Hematopoietic multipotent progenitor cell treated with erythropoietin and hydrocortisone succinate and interleukin-3 and kit ligand, for 8 days (in vitro differentiated cells): ENCODE data around the gene YY1.
"Not testable (repeated sequence)": the region's sequence is repeated elsewhere in the genome, so short reads cannot be mapped to it uniquely, and the experiment has no call there.

ENCODE experiments used
- DNase-seq: peaks from one replicate; pipeline ENCODE4 v3.0.0-alpha.2; 2015

The YY1 gene

DNA sequence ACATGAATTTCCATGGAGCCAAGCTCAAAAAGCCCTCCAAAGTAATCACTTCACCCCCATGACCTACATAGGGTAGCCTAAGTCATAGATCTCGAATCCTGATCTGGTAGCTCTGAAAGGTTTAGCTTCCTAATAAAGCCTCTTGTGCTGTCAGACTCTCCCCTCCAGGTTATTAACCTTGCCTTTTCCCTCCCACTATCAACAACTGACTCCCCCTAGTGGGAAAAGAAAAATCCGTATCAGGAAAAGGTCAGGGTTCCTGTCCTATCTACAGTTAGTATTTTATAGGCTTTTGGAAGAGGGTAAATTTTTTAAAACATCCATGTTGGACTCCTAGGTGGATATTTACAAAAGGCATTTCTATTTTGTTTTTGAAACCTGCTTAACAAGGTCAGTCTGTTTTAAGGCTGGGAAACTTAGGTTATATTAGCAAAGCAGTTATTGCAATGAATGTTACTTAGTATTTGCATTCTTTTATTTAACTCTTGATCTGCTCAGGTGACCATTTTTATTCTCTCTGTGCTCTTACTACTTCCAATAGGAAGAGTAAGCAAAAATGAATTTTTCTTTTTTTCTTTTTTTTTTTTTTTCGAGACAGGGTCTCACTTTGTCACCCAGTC, 8.0 kb downstream of the YY1 start:
- peak; percentile 80 for DNase-seq

GRCh38 chr14:100250732-100251465, 12.0 kb downstream of the YY1 start:
- no peak for DNase-seq

GRCh38 chr14:100252684-100253083, 13.7 kb downstream of the YY1 start:
- DNase-seq = no peak

- no peak for DNase-seq
These were observed 17.5 kb downstream of the YY1 start for GRCh38 chr14:100256339-100256895.

DNA sequence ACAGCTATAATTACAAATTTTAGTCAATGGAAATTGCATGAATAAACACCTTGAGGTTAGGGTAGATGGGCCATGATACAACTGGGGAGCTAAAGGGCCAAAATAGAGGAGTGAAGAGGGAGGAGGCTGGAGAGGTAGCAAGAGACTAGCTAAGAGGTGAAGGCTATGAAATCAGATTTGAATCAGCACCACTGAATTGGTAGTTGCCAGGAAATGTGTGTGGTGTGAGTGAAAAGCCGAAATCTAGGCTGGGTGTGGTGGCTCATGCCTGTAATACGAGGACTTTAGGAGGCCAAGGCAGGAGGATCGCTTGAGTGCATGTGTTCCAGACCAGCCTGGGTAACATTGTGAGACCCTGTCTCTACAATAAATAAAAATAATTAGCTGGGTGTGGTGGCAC, 22.7 kb downstream of the YY1 start:
- DNase-seq = no peak

- DNase-seq = no peak
These were observed 23.6 kb downstream of the YY1 start for GRCh38 chr14:100262545-100262944.

GRCh38 chr14:100263141-100263540, 24.2 kb downstream of the YY1 start:
- DNase-seq = no peak

- no peak for DNase-seq
These were observed 29.0 kb downstream of the YY1 start for GRCh38 chr14:100267990-100268389.

DNA sequence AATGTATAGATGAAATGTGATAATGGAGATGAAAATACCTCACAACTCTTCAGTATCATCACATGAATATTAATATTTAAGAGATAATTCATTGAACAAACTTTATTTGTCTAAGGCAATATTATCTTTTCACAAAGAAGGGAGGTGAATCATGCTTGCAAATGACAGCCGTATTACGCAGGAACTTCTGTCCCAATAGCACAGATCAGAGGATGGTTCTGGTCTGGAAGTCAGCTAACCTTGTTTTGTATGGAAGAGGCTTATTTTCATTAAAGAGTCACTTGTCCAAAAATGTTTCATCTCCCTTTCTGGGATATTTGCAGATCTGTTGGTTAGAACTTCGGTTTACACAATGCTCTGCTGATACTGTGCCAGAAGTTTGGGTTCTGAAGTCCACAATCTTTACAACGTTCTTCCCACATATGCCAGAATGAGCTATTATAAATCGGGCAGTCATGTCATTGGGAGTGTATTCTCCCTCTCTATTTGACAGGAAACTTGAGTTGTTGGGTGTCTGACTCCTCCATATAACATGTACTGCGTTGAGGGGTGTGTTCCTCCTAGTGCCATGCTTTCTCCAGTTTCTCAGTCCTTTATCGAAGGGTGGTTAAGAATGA, 29.8 kb downstream of the YY1 start:
- DNase-seq = no peak

GRCh38 chr14:100271247-100271939, 32.4 kb downstream of the YY1 start:
- DNase-seq = peak; percentile 58

DNA sequence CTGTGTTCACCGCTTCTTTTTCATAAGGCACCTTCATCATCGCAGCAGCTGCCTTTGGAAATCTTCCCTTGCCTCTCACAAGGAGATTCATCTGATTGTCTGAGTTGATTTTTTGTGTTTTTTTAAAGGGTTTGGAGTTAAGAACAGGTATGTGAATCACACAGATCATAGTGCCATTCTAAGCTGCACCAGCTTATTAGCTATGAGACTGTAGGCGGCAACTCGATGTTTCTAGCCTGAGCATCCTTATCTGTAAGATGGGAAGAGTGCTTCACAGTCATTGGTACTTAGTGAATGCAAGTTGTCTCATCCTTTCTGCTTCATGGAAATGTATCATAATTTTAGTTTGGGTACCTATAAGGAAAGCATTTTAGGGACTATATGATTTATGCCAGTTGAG, 35.3 kb downstream of the YY1 start:
- DNase-seq = no peak

DNA sequence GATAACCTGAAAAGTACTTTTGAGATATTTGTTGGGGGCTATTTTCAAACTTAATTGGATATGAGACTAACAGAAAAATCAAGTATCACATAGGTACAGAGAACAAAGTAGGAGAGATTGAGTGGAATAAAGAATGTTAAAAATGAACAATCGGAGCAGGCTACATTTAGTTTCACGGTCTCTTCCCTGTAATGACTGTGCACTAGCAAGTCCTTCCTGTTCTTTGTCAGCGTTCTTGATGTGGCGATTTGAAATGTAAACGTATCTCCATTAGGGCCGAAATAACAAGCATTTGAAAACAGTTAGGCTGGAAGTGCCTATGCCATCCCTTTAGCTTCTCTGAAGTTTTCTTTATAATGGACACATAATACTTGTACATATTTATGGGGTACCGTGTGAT, 36.3 kb downstream of the YY1 start:
- no peak for DNase-seq

GRCh38 chr14:100278702-100279101, 39.8 kb downstream of the YY1 start:
- peak; percentile 39 for DNase-seq

DNA sequence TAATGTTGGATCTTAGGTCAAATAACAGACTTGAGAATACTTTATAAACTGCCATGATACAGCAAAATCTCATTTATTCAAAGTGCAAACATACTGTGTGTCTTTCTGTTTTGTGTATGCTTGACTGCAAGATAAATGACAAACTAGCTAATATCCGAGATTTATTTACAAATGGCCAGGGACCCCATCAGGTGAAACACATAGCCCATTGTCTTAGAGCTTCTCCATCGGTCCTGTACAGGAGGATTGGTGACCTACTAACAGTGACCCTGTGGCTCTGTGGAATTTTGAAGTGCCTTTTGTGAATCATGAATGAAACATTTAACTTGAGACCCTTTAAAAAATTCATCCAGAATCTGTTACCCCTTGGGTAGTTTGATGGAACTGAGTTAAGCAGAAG, 40.2 kb downstream of the YY1 start:
- DNase-seq = no peak

- no peak for DNase-seq
These were observed 40.6 kb downstream of the YY1 start for GRCh38 chr14:100279563-100279962.

GRCh38 chr14:100281286-100282082, 42.5 kb downstream of the YY1 start:
- DNase-seq = no peak

- DNase-seq = no peak
These were observed 43.1 kb downstream of the YY1 start for GRCh38 chr14:100282083-100282350.

- no peak for DNase-seq
These were observed 43.9 kb downstream of the YY1 start for GRCh38 chr14:100282766-100283419.

DNA sequence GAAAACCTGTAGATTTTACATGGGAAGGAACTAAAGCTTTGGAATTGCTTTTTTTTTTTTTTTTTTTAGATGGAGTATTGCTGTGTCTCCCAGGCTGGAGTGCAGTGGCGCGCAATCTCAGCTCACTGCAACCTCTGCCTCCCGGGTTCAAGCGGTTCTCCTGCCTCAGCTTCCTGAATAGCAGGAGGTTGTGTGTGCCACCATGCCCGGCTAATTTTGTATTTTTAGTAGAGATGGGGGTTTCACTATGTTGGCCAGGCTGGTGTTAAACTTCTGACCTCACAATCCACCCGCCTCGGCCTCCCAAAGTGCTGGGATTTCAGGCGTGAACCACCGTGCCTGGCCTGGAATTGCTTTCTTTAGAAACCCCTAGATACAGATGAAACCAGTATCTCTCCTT, 44.5 kb downstream of the YY1 start:
- DNase-seq = not testable (repeated sequence)

DNA sequence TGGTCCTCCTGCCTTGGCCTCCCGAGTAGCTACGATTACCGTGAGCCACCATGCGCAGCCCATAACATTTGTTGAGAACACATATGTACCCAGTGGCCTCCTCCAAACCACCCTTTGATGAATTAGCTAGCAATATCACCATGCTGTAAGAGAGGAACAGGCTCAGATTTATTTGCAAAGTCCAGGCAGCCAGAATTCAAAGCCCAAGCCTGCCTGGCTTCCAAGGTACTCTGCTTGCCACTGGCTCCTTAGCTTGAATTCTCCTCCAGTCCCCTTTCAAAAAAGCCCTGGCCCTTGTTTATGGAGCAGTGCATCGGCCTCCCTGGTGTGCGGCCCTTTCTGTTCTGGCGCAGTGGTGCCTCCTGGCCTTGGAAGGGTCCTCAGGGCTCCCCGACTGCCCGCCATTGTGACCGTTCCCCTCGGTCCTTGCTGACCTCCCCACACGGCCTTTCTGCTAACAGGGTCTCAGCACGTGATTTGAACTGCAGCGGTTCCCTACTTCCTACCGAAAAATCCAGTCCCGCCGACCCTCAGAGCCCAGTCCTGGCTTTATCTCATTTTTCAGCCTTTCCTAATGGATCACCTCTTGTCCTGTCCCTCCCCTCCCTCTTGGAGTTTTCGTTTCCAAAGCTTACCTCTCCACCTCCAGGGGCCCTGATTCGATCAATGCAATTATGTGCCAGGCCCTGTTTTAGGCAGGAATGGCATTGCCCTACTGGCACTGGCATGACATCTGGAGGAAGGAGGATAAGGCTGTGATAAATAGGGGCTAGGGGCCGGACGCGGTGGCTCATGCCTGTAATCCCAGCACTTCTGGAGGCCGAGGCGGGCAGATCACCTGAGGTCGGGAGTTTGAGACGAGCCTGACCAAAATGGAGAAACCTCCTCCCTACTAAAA, 45.3 kb downstream of the YY1 start:
- DNase-seq = no peak
